ENCODE data around the gene DAPK3. TPM values are rescaled to one million over a fixed set of nuclear protein-coding genes. Genes with fewer than 3 reads are reported as not detected.

The DAPK3 gene
- total RNA-seq, 1 experiment from 2014 or later, result 121 TPM

DNA sequence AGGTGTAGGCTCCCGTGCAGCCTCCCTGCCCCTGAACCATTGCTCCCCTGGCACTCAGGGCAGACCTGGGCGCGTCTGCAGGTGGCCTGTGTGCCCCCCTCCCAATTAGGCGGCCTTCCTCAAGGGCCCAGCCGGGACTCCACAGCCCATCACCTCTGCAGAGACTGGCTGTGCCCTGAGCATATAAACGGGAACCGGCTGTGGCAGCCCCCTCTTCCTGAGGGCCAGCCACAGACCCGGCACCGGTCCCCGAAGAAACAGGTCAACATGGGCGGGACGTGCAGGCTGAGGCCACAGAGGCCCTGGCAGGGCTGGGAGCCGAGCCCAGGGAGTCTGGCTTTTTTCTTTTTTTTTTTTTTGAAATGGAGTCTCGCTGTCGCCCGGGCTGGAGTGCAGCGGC, 48.7 kb upstream of the DAPK3 start:
- H3K4ac ChIP-seq (ENCODE audit: low read depth, low read length), result no peak overlapping the region
- no peaks in the 10 kb centered on the region for H3K4me1 ChIP-seq (ENCODE audit: insufficient read depth, low read length)
- Mint-ChIP-seq H3K27ac (0 out of 7 replicates have a peak overlapping the region, but pooled peaks of 1 of the 3 experiments have one; percentile 44), H3K4me1 (0 out of 4 replicates have a peak, but pooled peaks cover 0 to 5% of the 10 kb centered on the region in 2 experiments), H3K36me3 (ENCODE audit: insufficient read depth in 1 of 3, low read depth in 3 of 3) (peaks cover 12 to 33% (median 31%) of the 10 kb centered on the region in 3 experiments), H3K4me3 (no peak overlapping the region), H3K9me3 (no peaks in the 10 kb centered on the region; a peak in 1 of 5 replicates), H3K27me3 (ENCODE audit: low read depth) (no peaks in the 10 kb centered on the region)
- no peaks in the 10 kb centered on the region for H3K27me3 ChIP-seq (ENCODE audit: insufficient read depth, low read length)
- H3K14ac ChIP-seq (ENCODE audit: insufficient read depth, low read length), result no peak overlapping the region
- H2AK5ac ChIP-seq (ENCODE audit: insufficient read length, low read length), result no peak overlapping the region
- H2BK5ac ChIP-seq (ENCODE audit: insufficient read length, low read length), result no peak overlapping the region
- no peak overlapping the region for H2BK120ac ChIP-seq (ENCODE audit: low read depth, low read length, poor library complexity, severe bottlenecking)
- no peaks in the 10 kb centered on the region for H4K20me1 ChIP-seq (ENCODE audit: control insufficient read depth, insufficient read depth, insufficient read length)
- H3K9ac ChIP-seq (ENCODE audit: extremely low read depth, insufficient read length, low read length), result no peak overlapping the region
- TF ChIP-seq, protein P1, sequence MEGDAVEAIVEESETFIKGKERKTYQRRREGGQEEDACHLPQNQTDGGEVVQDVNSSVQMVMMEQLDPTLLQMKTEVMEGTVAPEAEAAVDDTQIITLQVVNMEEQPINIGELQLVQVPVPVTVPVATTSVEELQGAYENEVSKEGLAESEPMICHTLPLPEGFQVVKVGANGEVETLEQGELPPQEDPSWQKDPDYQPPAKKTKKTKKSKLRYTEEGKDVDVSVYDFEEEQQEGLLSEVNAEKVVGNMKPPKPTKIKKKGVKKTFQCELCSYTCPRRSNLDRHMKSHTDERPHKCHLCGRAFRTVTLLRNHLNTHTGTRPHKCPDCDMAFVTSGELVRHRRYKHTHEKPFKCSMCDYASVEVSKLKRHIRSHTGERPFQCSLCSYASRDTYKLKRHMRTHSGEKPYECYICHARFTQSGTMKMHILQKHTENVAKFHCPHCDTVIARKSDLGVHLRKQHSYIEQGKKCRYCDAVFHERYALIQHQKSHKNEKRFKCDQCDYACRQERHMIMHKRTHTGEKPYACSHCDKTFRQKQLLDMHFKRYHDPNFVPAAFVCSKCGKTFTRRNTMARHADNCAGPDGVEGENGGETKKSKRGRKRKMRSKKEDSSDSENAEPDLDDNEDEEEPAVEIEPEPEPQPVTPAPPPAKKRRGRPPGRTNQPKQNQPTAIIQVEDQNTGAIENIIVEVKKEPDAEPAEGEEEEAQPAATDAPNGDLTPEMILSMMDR (conservative IDR thresholded peaks at IDR 0.05), result no peak
- no peak overlapping the region for H4K91ac ChIP-seq (ENCODE audit: insufficient read length, low read depth, low read length)
- peaks cover 7% of the 10 kb centered on the region; the same call in 1 of the 2 replicates for H3K79me2 ChIP-seq (ENCODE audit: insufficient read depth, low read length)
- DNase-seq, result no peak
- H4K8ac ChIP-seq (replicated peaks; ENCODE audit: insufficient read length, low read depth, low read length), result no peak overlapping the region
- no peak overlapping the region for H2BK15ac ChIP-seq (ENCODE audit: low read depth, low read length)
- no peak overlapping the region for H2BK12ac ChIP-seq (ENCODE audit: insufficient read length, low read depth, low read length)
- H3T11ph ChIP-seq (ENCODE audit: low read length), result no peak overlapping the region
- no peaks in the 10 kb centered on the region for H3K9me3 ChIP-seq (ENCODE audit: control insufficient read depth, low read depth, low read length)
- H3K23me2 ChIP-seq (ENCODE audit: insufficient read length, low read depth, low read length, poor library complexity, severe bottlenecking), result no peaks in the 10 kb centered on the region
- H3K18ac ChIP-seq (ENCODE audit: insufficient read length, low read depth, low read length), result no peak overlapping the region
- no peak overlapping the region for H2BK20ac ChIP-seq (ENCODE audit: low read depth, low read length, poor library complexity, severe bottlenecking)
- no peak overlapping the region for H4K5ac ChIP-seq (ENCODE audit: insufficient read length, low read depth, low read length)
- H3K23ac ChIP-seq (ENCODE audit: insufficient read length, low read depth, low read length), result no peak overlapping the region
- no peak overlapping the region for H3K4me2 ChIP-seq (ENCODE audit: insufficient read depth, insufficient read length, low read length)
- no peak overlapping the region for H3K56ac ChIP-seq (ENCODE audit: insufficient read length, low read depth, low read length)
- WGBS (ENCODE audit: extremely low coverage, insufficient read length, low lambda C conversion rate), result no CpG with 5 or more reads among the region's 17 CpGs
- peaks cover 9% of the 10 kb centered on the region for H3K79me1 ChIP-seq (ENCODE audit: insufficient read depth, low read depth, low read length, poor library complexity, severe bottlenecking)
- H3K27ac ChIP-seq (ENCODE audit: insufficient read length, low read depth, low read length), result no peak overlapping the region
- H2AFZ ChIP-seq (ENCODE audit: low read length), result no peak overlapping the region
